Keratinocyte (primary cell): ENCODE data around the gene PHRF1. TPM values are rescaled to one million over a fixed set of nuclear protein-coding genes. Genes with fewer than 3 reads are reported as not detected.
A peak's percentile ranks its signal among the peaks of the same experiment; 100 is the strongest.

Experiments
- DNase-seq: peaks from one replicate; pipeline ENCODE4 v3.0.0-alpha.2; 2011; ENCODE audit warnings: low read depth, missing footprints, low spot score
- FAIRE-seq: peaks from 2 replicates; lab custom pipeline; 2011; peaks lifted over from hg19 to GRCh38; lab: Jason Lieb, UNC
- H2AFZ ChIP-seq: 2 replicates; pipeline ENCODE4 v1.6.0; 2012; ENCODE audit warnings: low read length, control low read depth, inconsistent platforms; ENCODE audit not compliant: control insufficient read depth
- H3K27ac ChIP-seq: 2 replicates; pipeline ENCODE4 v1.5.1; 2011; ENCODE audit warnings: low read length; ENCODE audit not compliant: control insufficient read depth, insufficient read depth
- H3K27me3 ChIP-seq: 3 replicates; pipeline ENCODE4 v1.6.0; 2011; ENCODE audit warnings: low read length; ENCODE audit not compliant: control insufficient read depth, insufficient read depth; ENCODE audit errors: extremely low read depth
- H3K36me3 ChIP-seq, 2 experiments: 2 replicates in 1 of 2; 3 replicates in 1 of 2; pipeline ENCODE4 v1.5.1; 2011; ENCODE audit warnings: low read length in 2 of 2, mild to moderate bottlenecking in 1 of 2; ENCODE audit not compliant: control insufficient read depth in 2 of 2, insufficient read depth in 2 of 2; ENCODE audit errors: extremely low read depth in 1 of 2
- H3K4me1 ChIP-seq: 3 replicates; pipeline ENCODE4 v1.5.1; 2011; ENCODE audit warnings: low read length; ENCODE audit not compliant: control insufficient read depth, insufficient read depth; ENCODE audit errors: extremely low read depth
- H3K4me2 ChIP-seq: 3 replicates; pipeline ENCODE4 v1.6.0; 2011; ENCODE audit warnings: low read depth, low read length; ENCODE audit not compliant: control insufficient read depth, insufficient read depth; ENCODE audit errors: extremely low read depth
- H3K4me3 ChIP-seq, 3 experiments: fragments of 200-600 bp in 1 of 3; sonication (generic) in 1 of 3; 2 replicates in 2 of 3; 3 replicates in 1 of 3; pipeline ENCODE4 v1.5.1; 2011 to 2016; ENCODE audit warnings: low read length in 3 of 3, mild to moderate bottlenecking in 3 of 3, control low read depth in 2 of 3, inconsistent platforms in 1 of 3, low read depth in 1 of 3, mixed read lengths in 1 of 3, mixed run types in 1 of 3, moderate library complexity in 1 of 3; ENCODE audit not compliant: control insufficient read depth in 2 of 3, insufficient read depth in 2 of 3; ENCODE audit errors: extremely low read depth in 1 of 3
- H3K79me2 ChIP-seq: 2 replicates; pipeline ENCODE4 v1.6.0; 2012; ENCODE audit warnings: low read length; ENCODE audit not compliant: control insufficient read depth, insufficient read depth
- H3K9ac ChIP-seq: 3 replicates; pipeline ENCODE4 v1.6.0; 2011; ENCODE audit warnings: low read length; ENCODE audit not compliant: control insufficient read depth, insufficient read depth; ENCODE audit errors: extremely low read depth
- H3K9me1 ChIP-seq: 3 replicates; pipeline ENCODE4 v1.6.0; 2011; ENCODE audit warnings: low read length; ENCODE audit not compliant: control insufficient read depth, insufficient read depth; ENCODE audit errors: extremely low read depth
- H3K9me3 ChIP-seq: 2 replicates; pipeline ENCODE4 v1.5.1; 2012; ENCODE audit warnings: low read depth, low read length; ENCODE audit not compliant: control insufficient read depth
- H4K20me1 ChIP-seq: 3 replicates; pipeline ENCODE4 v1.6.0; 2011; ENCODE audit warnings: low read length; ENCODE audit not compliant: control insufficient read depth, insufficient read depth; ENCODE audit errors: extremely low read depth
- EZH2 ChIP-seq: IDR thresholded peaks from one replicate; pipeline ENCODE4 v1.6.1; 2012; ENCODE audit warnings: inconsistent platforms, mild to moderate bottlenecking, low read length, moderate library complexity
- dilution Hi-C: fragments of 300-500 bp; cut with MboI; formaldehyde crosslinking; loops from one replicate; pipeline ENCODE4 v1.7.0; 2020; ENCODE audit warnings: low sequenced_read_pairs; ENCODE audit not compliant: extremely low pct_ligation_motif_present
- polyA plus RNA-seq, 5 experiments: library from polyadenylated mRNA; depleted of rRNA in 3 of 5; stranded (reverse) in 3 of 5; stranded (forward) in 1 of 5; unstranded in 1 of 5; fragments of >200 nt; gene quantifications; 1 replicate in 1 of 5; 2 replicates in 3 of 5; 3 replicates in 1 of 5; pipeline versions ENCODE4 v1.2.1 to v1.2.3, GENCODE V29; 2011 to 2012; ENCODE audit warnings: missing spikeins in 2 of 5, low read depth in 1 of 5, low replicate concordance in 1 of 5
- TF ChIP-seq, protein P1 (sequence below), 3 experiments: IDR thresholded peaks in 1 of 3; conservative IDR thresholded peaks in 1 of 3; optimal IDR thresholded peaks in 1 of 3; 2 replicates in 2 of 3; 3 replicates in 1 of 3; pipeline versions ENCODE3 to v1.5.1; 2011; ENCODE audit warnings: low read length in 3 of 3, mild to moderate bottlenecking in 3 of 3, moderate library complexity in 2 of 3, control low read depth in 1 of 3, inconsistent platforms in 1 of 3; ENCODE audit not compliant: insufficient read depth in 2 of 3; ENCODE audit errors: extremely low read depth in 1 of 3

The PHRF1 gene
- polyA plus RNA-seq, 1 donor (not counting 4 experiments of a cell fraction or from before 2014, with no cell fraction given): 10.7 TPM

DNA sequence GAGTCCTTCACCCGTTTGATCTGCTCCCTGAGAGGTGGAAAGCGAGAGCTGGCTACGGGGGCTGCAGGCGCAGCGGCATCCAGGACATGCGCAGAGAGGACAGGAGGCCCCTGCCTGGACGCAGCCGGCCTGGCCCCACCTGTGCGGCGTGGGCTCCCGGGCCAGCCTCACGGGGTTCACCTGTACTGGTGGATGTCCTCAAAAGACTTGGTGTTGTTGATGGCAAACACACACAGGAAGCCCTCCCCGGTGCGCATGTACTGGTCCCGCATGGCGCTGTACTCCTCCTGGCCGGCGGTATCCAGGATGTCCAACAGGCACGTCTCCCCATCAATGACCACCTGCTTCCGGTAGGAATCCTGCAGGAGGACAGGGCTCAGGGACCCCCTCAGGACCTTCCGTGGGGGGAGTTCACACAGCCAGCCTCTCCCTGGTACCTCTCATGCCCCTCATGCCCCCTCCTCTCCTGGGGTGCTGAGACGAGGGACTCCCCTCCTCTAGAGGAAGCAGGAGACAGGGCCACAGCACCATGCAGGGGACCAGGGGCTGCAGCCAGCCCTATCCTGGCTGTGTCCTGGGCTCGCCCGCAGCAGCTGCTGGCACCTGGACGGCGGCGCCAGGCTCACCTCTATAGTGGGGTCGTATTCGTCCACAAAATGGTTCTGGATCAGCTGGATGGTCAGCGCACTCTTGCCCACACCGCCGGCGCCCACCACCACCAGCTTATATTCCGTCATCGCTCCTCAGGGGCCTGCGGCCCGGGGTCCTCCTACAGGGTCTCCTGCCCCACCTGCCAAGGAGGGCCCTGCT, 42.5 kb upstream of the PHRF1 start:
- DNase-seq (no peak), FAIRE-seq (no peak)
- peaks cover 22% of the 10 kb centered on the region for H4K20me1 ChIP-seq
- peak overlapping the region; percentile 59 for H3K4me2 ChIP-seq
- H3K4me3 ChIP-seq: peak overlapping the region; percentile 74 to 96 (median 83)
- TF ChIP-seq EZH2: no peak
- TF ChIP-seq, protein P1, sequence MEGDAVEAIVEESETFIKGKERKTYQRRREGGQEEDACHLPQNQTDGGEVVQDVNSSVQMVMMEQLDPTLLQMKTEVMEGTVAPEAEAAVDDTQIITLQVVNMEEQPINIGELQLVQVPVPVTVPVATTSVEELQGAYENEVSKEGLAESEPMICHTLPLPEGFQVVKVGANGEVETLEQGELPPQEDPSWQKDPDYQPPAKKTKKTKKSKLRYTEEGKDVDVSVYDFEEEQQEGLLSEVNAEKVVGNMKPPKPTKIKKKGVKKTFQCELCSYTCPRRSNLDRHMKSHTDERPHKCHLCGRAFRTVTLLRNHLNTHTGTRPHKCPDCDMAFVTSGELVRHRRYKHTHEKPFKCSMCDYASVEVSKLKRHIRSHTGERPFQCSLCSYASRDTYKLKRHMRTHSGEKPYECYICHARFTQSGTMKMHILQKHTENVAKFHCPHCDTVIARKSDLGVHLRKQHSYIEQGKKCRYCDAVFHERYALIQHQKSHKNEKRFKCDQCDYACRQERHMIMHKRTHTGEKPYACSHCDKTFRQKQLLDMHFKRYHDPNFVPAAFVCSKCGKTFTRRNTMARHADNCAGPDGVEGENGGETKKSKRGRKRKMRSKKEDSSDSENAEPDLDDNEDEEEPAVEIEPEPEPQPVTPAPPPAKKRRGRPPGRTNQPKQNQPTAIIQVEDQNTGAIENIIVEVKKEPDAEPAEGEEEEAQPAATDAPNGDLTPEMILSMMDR (optimal IDR thresholded peaks at IDR 0.05 in 1 of 3, IDR thresholded peaks at IDR 0.05 in 1 of 3, conservative IDR thresholded peaks at IDR 0.05 in 1 of 3; ENCODE audit: extremely low read depth in 1 of 3, insufficient read depth in 2 of 3, low read length in 3 of 3): no peak
- H2AFZ ChIP-seq: no peak overlapping the region
- H3K36me3 ChIP-seq: peaks cover 17 to 27% of the 10 kb centered on the region in 2 experiments
- dilution Hi-C loops: no loop called here
- H3K9ac ChIP-seq: peak overlapping the region; percentile 90
- peaks cover 23% of the 10 kb centered on the region for H3K4me1 ChIP-seq
- H3K9me3 ChIP-seq: no peaks in the 10 kb centered on the region
- no peak overlapping the region for H3K27ac ChIP-seq
- no peaks in the 10 kb centered on the region for H3K9me1 ChIP-seq
- peaks cover 31% of the 10 kb centered on the region for H3K79me2 ChIP-seq
- H3K27me3 ChIP-seq: peaks cover 6% of the 10 kb centered on the region

DNA sequence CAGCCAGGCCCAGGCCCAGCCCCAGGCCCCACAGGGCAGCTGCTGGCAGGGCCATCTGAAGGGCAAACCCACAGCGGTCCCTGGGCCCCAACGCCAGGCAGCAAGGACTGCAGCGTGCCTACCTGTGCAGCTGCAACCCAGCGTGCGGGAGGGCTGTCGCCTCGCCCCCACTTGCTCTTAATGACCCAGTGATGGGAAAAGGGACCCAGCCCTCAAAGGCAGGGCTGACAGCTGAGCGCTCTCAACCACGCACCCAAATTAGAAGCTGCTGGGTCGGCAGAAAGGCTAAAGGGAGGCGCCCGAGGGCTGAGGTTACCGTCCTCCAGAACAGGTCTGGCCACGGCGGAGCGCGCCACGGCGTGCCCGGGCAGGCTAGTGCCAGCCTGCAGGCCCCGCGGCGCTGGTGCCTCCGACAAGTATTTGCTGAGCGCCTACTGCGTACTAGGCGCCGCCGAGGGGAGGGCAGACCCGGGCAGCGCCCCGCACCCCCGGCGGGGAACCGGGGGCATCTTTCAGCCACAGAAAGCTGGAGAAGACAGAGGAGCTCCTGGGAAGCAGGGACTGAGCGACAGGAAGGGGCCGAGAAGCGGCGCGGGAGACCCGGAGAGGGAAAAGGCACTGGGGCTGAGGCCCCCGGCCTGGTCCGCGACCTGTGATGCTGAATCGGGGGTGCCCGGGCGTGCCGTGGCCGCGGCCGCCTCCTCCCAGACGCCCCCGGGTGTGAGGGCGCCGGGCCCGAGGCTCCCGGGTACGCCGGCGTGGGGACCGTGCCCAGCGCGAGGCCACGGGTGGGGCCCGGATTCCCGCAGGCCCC, 41.7 kb upstream of the PHRF1 start:
- Histone ChIP-seq H3K4me1 (peaks cover 23% of the 10 kb centered on the region), H3K4me2 (peak overlapping the region; percentile 59), H3K4me3 (peak overlapping the region; percentile 74 to 96 (median 83)), H4K20me1 (peaks cover 22% of the 10 kb centered on the region), H3K9ac (peak overlapping the region; percentile 90), H3K27me3 (peaks cover 6% of the 10 kb centered on the region), H3K36me3 (peaks cover 17 to 27% of the 10 kb centered on the region in 2 experiments), H3K27ac (peak overlapping the region; percentile 82), H3K9me3 (no peaks in the 10 kb centered on the region), H3K79me2 (peaks cover 31% of the 10 kb centered on the region), H2AFZ (no peak overlapping the region), H3K9me1 (no peaks in the 10 kb centered on the region)
- peak; percentile 61 for DNase-seq
- TF ChIP-seq EZH2: no peak
- TF ChIP-seq, protein P1 (optimal IDR thresholded peaks at IDR 0.05 in 1 of 3, IDR thresholded peaks at IDR 0.05 in 1 of 3, conservative IDR thresholded peaks at IDR 0.05 in 1 of 3; ENCODE audit: extremely low read depth in 1 of 3, insufficient read depth in 2 of 3, low read length in 3 of 3): peak in 1 of 3 experiments; percentile 29
- peak; percentile 81 for FAIRE-seq
- dilution Hi-C loops: no loop called here
